ACHN (cell line): ENCODE measurements around the gene ARHGAP9.
A peak's percentile ranks its signal among the peaks of the same experiment; 100 is the strongest.

Source experiments
- DNase-seq: peaks from one replicate; pipeline ENCODE4 v3.0.0-alpha.2; 2015
- in situ Hi-C: cut with HindIII; loops from 2 replicates; pipeline ENCODE4 v1.10.0; 2017; ENCODE audit warnings: low sequenced_read_pairs, low pct_ligation_motif_present, low pct_unique_long_range_greater_than_20kb

The ARHGAP9 gene

DNA sequence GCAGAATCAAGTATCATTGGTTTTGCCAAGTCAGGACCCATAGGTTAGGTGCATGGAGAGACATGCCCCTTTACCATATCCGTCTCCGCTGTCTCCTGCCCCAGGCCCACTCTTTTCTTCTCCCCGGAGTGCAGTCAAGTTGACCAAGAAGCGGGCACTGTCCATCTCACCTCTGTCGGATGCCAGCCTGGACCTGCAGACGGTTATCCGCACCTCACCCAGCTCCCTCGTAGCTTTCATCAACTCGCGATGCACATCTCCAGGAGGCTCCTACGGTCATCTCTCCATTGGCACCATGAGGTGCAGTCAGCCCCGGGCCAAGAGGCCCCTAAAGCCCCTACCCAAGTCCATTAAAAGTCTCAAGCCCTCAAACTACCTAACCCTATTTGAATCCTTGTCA lies 15.1 kb downstream of the ARHGAP9 start:
- DNase-seq: no peak
- in situ Hi-C loops: loop anchor here (25.0 kb wide), 1 partner anchor 177 kb away; no protein-coding TSS in a partner anchor

DNA sequence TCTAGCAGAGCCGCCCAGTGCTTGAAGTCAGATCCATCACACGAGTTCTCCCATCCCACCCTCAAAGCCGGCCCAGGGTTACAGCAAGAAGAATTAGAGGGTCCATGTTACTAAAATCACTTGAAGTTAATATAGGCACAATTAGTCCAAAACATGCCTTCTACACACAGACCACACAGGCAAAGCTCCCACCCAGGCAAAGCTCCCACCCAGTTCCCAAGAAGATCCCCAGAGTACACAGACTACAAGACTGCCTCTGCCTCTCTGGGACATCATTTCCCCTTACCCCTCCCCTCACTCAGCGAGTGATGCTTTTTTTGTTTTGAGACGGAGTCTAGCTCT lies 16.8 kb downstream of the ARHGAP9 start:
- in situ Hi-C loops: loop anchor here (25.0 kb wide), 1 partner anchor 176 kb away; no protein-coding TSS in a partner anchor

DNA sequence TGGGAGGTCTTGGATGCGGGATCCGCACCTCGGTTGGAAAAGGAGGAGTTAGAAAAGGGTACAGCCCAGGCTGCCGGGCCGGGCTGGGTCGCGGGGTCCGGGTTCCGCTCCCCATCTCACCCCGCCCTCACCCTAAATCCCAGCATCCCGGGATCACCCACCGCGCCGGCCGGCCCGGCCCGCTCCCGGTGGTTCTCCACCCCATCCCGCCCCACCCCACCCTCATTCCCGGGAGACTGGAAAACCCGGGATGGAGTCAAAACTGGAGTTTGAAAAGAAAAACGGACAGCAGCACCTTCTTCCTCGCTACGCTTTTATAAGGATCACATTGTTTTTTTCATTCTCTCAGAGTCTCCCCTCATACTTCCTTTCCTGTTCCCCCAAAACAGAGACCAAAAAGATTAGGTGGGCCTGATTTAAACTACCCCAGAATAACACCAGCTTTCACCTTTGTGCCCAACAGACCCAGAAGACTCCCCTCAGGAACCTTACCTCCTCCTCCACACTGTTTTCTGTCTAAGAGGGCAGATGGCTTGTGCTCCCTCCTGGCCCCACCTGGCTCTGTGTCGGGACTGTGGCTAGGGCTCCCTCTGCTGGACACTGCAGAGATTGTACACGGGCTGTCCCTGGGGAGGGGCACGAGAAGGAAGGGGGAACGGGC lies 17.3 kb downstream of the ARHGAP9 start:
- in situ Hi-C loops: loop anchor here (25.0 kb wide), 1 partner anchor 175 kb away; no protein-coding TSS in a partner anchor
- peak; percentile 96 for DNase-seq

More for the DNA sequence above, 16.8 kb downstream of the ARHGAP9 start:
- no peak for DNase-seq

DNA sequence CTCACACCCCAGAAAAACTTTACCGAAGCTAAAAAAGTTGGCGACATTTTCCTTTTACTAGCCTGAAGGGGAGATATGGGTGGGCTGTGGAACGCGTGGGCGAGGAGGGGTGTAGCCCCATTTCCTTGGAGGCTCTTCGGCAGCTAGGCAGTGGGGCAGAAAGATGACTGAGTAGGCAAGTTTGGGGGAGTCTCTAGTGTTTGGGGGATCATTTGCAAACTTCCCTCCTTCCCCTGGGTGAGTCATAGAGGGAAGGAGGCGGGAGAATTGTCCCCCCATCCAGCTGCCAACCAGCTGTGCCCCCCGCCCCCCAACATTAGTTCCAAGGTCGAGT lies 17.8 kb downstream of the ARHGAP9 start:
- no peak for DNase-seq
- in situ Hi-C loops: loop anchor here (25.0 kb wide), 1 partner anchor 175 kb away; no protein-coding TSS in a partner anchor

DNA sequence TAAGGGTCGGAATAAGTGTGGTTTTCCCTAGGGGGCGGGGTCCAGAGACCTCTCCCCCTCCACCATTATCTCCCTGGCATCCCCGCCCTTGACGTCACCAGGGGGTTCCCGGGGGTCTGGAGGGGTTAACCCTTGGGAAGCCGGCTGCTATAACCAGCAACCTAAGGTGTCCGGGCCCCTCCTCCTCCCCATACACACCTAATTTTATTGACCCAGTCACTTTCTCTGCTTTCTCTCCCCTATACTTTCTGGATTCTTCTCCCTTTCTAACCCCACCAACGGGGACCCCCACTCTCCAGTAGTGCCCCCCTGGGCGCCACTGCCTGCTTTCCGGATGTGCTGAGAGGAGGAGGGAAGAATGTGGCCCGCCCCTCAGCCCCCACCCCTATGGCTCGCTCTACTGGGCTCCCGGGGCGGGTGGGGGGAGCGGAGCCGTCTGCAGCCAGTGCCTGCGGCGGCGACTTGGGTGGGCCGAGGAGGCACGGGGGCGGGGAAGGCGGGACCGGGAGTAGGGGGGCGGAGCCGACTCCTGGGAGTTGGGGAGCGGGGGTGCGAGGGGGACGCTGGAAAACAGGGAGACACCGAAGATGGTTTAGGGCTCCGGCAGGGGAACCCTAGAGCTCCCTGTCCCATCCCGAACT lies 18.3 kb downstream of the ARHGAP9 start:
- in situ Hi-C loops: loop anchor here (25.0 kb wide), 1 partner anchor 174 kb away; no protein-coding TSS in a partner anchor
- peak; percentile 84 for DNase-seq

DNA sequence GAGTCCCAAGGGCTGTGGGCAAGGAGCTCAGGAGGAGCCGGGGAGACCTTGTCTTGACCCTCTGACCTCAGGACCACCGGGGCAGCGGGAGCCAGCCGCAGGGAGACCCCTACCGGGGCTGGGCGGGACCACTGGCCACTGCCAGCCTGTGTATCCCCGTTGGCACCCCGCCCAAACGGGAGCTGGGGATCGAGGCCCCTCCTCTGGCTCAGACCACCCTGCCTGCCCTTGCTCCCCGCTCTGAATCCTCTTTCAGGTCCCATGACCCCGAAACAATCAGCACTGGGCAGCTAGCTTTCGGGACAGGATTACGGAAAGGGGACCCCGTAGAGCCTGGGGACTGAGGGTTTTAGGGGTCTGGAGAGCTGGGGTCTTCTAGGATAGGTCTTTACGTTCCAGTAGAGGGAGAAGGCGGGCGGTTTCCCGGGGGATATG lies 18.8 kb downstream of the ARHGAP9 start:
- in situ Hi-C loops: loop anchor here (25.0 kb wide), 1 partner anchor 174 kb away; no protein-coding TSS in a partner anchor
- DNase-seq: no peak

DNA sequence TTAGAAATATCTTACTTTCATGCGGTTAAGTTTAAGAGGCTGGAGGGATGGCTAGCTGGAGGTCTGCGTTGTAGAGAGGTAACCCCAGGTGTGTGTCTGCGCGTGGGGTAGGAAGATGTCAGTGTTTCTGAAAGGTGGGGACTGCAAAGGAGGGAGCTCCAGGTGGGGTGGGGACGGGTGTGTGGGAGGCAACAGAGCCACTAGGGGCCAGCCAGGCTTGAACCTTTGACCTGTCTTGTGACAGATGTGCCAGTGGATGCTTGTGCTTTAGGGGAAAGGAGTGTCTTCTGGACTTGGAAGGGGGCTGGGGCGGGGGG lies 19.2 kb downstream of the ARHGAP9 start:
- in situ Hi-C loops: loop anchor here (25.0 kb wide), 1 partner anchor 173 kb away; no protein-coding TSS in a partner anchor
- no peak for DNase-seq

DNA sequence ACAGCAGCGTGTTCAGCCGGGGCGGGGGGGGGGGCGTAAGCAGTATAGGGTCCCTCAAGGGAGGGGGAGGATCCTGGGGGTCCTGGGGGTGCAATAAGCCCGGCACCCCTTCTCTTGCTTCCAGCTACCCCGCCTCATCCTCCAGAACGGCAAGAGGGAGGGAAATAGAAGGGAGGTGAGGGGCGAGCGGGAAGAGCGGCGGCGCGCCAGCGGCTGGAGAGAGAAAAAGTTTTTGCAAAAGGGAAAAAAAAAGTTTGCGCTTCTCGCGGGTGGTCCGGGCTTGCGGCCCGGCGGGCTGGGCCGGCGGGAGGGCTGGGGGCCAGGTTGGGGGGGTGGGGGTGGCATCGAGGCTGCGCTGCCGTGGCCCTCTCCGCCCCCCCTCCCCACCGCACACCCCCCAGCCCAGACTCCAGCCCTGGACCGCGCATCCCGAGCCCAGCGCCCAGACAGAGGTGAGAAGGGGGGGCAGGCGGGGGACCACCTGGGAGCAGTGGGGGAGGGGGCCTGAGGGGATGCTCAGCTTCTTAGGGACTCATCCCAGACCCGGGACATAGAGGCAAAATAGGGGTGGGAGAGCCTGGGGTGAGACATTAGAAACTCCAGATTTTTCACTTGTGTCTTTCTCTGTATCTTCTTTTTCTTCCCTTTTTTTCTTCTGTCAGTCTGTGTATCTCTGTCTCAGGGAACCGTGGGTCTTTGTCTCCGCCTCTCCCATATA lies 19.8 kb downstream of the ARHGAP9 start, which contains the start of gene GLI1:
Gene GLI1, plus strand, starts transcription at position 36 of the 718 bp plus-strand sequence. CDS start 3,907 bp downstream, outside the sequence.
- in situ Hi-C loops: loop anchor here (25.0 kb wide), 1 partner anchor 173 kb away; no protein-coding TSS in a partner anchor
- peak; percentile 62 for DNase-seq

DNA sequence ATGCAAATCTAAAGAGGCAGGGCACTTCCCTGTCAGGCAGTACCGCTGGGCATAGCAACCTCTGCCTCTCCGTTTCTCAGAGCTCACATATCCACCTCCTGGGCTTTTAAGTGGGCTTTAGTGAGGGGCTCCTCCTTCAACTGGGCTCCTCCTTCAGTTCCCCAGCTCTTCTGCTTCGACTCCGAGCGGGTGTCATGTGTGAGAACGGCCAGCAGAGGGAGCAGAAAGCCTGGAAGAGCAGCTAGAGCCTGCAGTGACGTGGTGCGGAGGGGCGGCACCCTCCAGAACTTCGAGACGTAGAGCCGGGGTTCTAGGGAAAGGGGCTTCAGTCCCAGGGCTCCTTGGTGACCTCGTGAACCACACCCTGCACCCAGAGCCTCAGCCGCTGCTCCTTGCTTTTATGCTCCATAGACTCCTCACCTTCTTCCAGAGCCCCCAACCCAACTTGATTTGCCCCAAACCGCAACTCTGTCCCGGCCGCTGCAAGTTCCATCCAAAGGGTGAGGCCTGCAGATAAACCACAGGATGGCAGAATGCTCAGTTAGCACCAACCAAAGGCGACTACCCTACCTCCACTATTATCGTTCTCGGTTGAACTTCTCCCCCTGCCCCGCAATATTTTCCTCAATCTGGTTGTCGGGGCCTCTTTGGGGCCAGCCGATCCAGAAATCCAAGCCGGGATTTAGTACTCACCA lies 20.5 kb downstream of the ARHGAP9 start:
- DNase-seq: peak; percentile 99
- in situ Hi-C loops: loop anchor here (25.0 kb wide), 1 partner anchor 172 kb away; no protein-coding TSS in a partner anchor

DNA sequence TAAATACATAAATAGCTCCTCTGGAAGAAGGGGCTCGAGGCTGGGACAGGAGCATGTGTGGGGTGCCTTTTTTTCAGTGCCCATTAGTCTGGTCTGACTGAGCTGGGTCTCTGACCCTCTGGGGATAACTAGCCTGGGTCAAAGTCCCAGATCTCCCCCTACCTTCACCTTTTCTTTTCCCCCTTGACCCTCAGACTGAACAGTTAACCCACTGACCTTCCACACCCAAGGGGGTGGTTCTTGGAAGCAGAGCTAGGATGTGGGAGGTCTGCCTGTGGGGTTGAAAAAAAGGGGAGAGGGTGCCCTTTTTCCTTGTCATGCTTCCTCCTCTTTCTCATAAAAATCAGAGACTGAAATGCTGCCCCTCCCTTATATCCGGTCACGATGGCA lies 21.0 kb downstream of the ARHGAP9 start:
- DNase-seq: no peak
- in situ Hi-C loops: loop anchor here (25.0 kb wide), 1 partner anchor 171 kb away; no protein-coding TSS in a partner anchor

DNA sequence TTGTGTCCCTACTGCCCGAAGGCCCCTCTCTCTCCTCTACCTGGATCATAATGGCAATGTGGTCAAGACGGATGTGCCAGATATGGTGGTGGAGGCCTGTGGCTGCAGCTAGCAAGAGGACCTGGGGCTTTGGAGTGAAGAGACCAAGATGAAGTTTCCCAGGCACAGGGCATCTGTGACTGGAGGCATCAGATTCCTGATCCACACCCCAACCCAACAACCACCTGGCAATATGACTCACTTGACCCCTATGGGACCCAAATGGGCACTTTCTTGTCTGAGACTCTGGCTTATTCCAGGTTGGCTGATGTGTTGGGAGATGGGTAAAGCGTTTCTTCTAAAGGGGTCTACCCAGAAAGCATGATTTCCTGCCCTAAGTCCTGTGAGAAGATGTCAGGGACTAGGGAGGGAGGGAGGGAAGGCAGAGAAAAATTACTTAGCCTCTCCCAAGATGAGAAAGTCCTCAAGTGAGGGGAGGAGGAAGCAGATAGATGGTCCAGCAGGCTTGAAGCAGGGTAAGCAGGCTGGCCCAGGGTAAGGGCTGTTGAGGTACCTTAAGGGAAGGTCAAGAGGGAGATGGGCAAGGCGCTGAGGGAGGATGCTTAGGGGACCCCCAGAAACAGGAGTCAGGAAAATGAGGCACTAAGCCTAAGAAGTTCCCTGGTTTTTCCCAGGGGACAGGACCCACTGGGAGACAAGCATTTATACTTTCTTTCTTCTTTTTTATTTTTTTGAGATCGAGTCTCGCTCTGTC lies 22.8 kb downstream of the ARHGAP9 start:
- in situ Hi-C loops: loop anchor here (25.0 kb wide), 1 partner anchor 170 kb away; no protein-coding TSS in a partner anchor
- DNase-seq: no peak

DNA sequence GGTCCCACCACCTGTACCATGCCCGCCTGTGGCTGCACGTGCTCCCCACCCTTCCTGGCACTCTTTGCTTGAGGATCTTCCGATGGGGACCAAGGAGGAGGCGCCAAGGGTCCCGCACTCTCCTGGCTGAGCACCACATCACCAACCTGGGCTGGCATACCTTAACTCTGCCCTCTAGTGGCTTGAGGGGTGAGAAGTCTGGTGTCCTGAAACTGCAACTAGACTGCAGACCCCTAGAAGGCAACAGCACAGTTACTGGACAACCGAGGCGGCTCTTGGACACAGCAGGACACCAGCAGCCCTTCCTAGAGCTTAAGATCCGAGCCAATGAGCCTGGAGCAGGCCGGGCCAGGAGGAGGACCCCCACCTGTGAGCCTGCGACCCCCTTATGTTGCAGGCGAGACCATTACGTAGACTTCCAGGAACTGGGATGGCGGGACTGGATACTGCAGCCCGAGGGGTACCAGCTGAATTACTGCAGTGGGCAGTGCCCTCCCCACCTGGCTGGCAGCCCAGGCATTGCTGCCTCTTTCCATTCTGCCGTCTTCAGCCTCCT lies 23.4 kb downstream of the ARHGAP9 start:
- peak; percentile 81 for DNase-seq
- in situ Hi-C loops: loop anchor here (25.0 kb wide), 1 partner anchor 169 kb away; no protein-coding TSS in a partner anchor

DNA sequence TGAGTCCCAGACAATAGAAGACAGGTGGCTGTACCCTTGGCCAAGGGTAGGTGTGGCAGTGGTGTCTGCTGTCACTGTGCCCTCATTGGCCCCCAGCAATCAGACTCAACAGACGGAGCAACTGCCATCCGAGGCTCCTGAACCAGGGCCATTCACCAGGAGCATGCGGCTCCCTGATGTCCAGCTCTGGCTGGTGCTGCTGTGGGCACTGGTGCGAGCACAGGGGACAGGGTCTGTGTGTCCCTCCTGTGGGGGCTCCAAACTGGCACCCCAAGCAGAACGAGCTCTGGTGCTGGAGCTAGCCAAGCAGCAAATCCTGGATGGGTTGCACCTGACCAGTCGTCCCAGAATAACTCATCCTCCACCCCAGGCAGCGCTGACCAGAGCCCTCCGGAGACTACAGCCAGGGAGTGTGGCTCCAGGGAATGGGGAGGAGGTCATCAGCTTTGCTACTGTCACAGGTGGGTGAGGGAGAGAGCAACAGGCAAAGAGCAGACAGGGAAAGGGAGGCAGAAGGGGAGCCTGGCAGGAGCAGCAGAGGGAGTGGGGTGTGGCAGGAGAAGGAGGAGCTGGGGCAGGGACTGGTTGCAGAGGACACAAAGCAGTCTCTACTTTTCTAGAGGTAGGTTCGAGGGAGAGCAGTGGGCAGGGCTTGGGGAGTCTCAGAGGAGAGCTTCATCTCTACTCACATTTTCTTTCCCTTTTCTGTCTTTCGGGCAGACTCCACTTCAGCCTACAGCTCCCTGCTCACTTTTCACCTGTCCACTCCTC lies 24.1 kb downstream of the ARHGAP9 start:
- in situ Hi-C loops: loop anchor here (25.0 kb wide), 1 partner anchor 168 kb away; no protein-coding TSS in a partner anchor
- DNase-seq: no peak

DNA sequence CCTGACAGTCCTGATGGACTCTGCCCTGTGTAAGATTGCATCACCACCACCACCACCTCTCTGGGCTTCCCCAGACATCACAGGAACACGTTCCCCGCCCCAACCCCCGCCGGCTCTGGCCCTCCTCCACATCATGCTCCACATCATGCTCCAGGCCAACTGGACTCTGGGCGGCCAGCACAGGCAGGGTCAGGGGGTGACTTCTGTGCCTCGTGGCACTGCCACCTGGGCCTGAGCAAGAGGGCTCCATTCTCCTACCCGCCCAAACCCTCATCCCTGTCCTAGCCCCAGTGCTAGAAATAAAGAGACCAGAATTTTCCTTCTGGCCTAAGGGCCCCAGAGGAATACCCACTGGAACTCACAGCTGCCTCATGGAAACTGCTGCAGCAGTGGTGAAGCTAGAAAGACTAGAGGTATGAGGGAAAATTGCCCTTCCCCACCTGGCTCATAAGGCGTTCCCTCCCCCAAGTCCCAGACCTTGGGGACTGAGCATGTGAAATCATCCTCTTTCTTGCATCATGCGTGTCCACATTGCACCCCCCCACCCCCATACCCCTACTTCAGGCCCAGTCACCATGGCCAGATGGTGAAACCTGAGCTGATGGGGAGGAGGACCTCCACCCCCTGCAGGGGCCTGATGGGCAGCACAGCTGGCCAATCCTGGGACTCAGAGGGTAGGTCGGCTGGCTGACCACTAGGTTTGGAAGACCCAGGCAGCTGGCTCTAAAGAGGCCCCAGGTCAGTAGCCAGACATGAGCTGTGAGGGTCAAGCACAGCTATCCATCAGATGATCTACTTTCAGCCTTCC lies 24.9 kb downstream of the ARHGAP9 start, which contains the start of gene INHBE:
Gene INHBE, plus strand, starts transcription at position 742 of the 808 bp plus-strand sequence. CDS start 230 bp downstream, outside the sequence.
- no peak for DNase-seq
- in situ Hi-C loops: loop anchor here (25.0 kb wide), 1 partner anchor 167 kb away; no protein-coding TSS in a partner anchor

DNA sequence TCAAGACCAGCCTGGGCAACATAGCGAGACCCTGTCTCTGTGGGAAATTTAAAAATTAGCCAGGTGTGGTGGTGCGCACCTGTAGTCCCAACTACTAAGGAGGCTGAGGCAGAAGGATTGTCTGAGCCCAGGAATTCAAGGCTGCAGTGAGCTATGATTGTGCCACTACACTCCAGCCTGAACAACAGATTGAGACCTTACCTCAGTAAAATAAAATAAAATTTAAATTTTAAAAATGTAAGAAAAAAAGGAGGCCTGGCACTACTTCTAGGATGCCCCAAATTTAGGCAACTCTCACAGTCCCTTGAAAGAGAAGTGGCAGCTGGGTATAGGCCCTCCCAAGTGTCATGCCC lies 25.5 kb downstream of the ARHGAP9 start:
- in situ Hi-C loops: loop anchor here (25.0 kb wide), 1 partner anchor 167 kb away; no protein-coding TSS in a partner anchor
- DNase-seq: no peak
